ENCODE data around the gene NALCN. TPM values are rescaled to one million over a fixed set of nuclear protein-coding genes. Genes with fewer than 3 reads are reported as not detected.

The NALCN gene
- total RNA-seq, 4 donors from 2014 or later = 0.76 to 3.3 (median 1.8) TPM

DNA sequence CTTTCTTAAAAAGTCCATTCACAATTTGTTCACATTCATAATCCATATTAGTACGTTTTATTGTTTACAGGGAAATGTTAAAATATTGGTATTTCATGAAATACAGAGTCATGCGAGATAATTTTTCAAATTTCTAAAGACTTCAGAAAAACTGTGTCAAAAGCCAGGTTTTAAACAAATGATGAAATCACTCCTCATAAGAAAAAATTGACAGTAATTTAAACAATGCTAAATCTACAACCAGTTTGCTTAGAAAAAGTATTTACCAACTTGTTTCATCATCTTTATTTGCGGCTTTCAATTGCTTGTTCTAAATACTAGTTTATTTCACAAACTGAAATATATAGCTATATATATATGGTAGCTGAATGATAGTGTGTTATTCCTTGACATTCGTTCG is 1.2 kb upstream of the NALCN start:
- TF ChIP-seq EP300 (IDR thresholded peaks at IDR 0.05) (no peak), POLR2AphosphoS5 (IDR thresholded peaks at IDR 0.05) (no peak), POLR2A (IDR thresholded peaks at IDR 0.05) (no peak), CTCF (IDR thresholded peaks at IDR 0.05) (no peak)
- Histone ChIP-seq H3K4me3 (no peak overlapping the region), H3K27ac (no peak overlapping the region), H3K27me3 (peaks cover 24% of the 10 kb centered on the region), H3K9me3 (no peaks in the 10 kb centered on the region), H3K4me1 (peaks cover 12% of the 10 kb centered on the region), H3K36me3 (no peaks in the 10 kb centered on the region)
- 87% methylated on average over 5 of the region's 5 CpGs for WGBS
- no peak for DNase-seq (ENCODE audit: low spot score in 2 of 2)

GRCh38 chr13:101417043-101417406 is 717 bp upstream of the NALCN start:
- Histone ChIP-seq H3K9me3 (no peaks in the 10 kb centered on the region), H3K27ac (no peak overlapping the region), H3K4me3 (peak overlapping the region; percentile 62), H3K27me3 (peaks cover 24% of the 10 kb centered on the region), H3K4me1 (peaks cover 12% of the 10 kb centered on the region), H3K36me3 (no peaks in the 10 kb centered on the region)
- TF ChIP-seq POLR2AphosphoS5 (IDR thresholded peaks at IDR 0.05) (no peak), POLR2A (IDR thresholded peaks at IDR 0.05) (no peak), EP300 (IDR thresholded peaks at IDR 0.05) (no peak), CTCF (IDR thresholded peaks at IDR 0.05) (no peak)
- no peak for DNase-seq (ENCODE audit: low spot score in 2 of 2)
- 23% methylated on average over 3 of the region's 3 CpGs for whole genome bisulfite sequencing

GRCh38 chr13:101415358-101416174 is 742 bp downstream of the NALCN start:
- Histone ChIP-seq H3K27ac (peak overlapping the region; percentile 26), H3K4me3 (peak overlapping the region; percentile 62), H3K9me3 (no peaks in the 10 kb centered on the region), H3K4me1 (peaks cover 12% of the 10 kb centered on the region), H3K36me3 (no peaks in the 10 kb centered on the region), H3K27me3 (peaks cover 24% of the 10 kb centered on the region)
- 83% methylated on average over 5 of the region's 43 CpGs for WGBS
- TF ChIP-seq POLR2AphosphoS5 (IDR thresholded peaks at IDR 0.05) = no peak
- no peak for TF ChIP-seq CTCF (IDR thresholded peaks at IDR 0.05)
- no peak for TF ChIP-seq POLR2A (IDR thresholded peaks at IDR 0.05)
- no peak for TF ChIP-seq EP300 (IDR thresholded peaks at IDR 0.05)
- DNase-seq (ENCODE audit: low spot score in 2 of 2) = no peak

GRCh38 chr13:101412076-101412475 is 4.2 kb downstream of the NALCN start:
- TF ChIP-seq POLR2AphosphoS5 (IDR thresholded peaks at IDR 0.05) (no peak), CTCF (IDR thresholded peaks at IDR 0.05) (no peak), POLR2A (IDR thresholded peaks at IDR 0.05) (no peak), EP300 (IDR thresholded peaks at IDR 0.05) (no peak)
- DNase-seq (ENCODE audit: low spot score in 2 of 2) = no peak
- WGBS = 58% methylated on average over 1 of the region's 1 CpG
- peaks cover 19% of the 10 kb centered on the region for H3K27me3 ChIP-seq
- H3K4me3 ChIP-seq = no peak overlapping the region
- no peaks in the 10 kb centered on the region for H3K9me3 ChIP-seq
- H3K27ac ChIP-seq = no peak overlapping the region
- H3K36me3 ChIP-seq = no peaks in the 10 kb centered on the region
- H3K4me1 ChIP-seq = peaks cover 11% of the 10 kb centered on the region

GRCh38 chr13:101408992-101409656 is 7.2 kb downstream of the NALCN start:
- H3K4me1 ChIP-seq = no peaks in the 10 kb centered on the region
- no peak for TF ChIP-seq POLR2A (IDR thresholded peaks at IDR 0.05)
- TF ChIP-seq POLR2AphosphoS5 (IDR thresholded peaks at IDR 0.05) = no peak
- no peak for TF ChIP-seq EP300 (IDR thresholded peaks at IDR 0.05)
- TF ChIP-seq CTCF (IDR thresholded peaks at IDR 0.05) = no peak
- H3K27ac ChIP-seq = no peak overlapping the region
- H3K4me3 ChIP-seq = no peak overlapping the region
- 61% methylated on average over 6 of the region's 6 CpGs for WGBS
- no peaks in the 10 kb centered on the region for H3K27me3 ChIP-seq
- H3K9me3 ChIP-seq = no peaks in the 10 kb centered on the region
- DNase-seq (ENCODE audit: low spot score in 2 of 2) = no peak
- H3K36me3 ChIP-seq = no peaks in the 10 kb centered on the region

All from suprapubic skin (tissue), 4 donors.